Dedifferentiated amniotic fluid mesenchymal stem cell (primary cell): ENCODE data around the gene SYT15.
"Not testable (repeated sequence)": the region's sequence is repeated elsewhere in the genome, so short reads cannot be mapped to it uniquely, and the experiment has no call there.

Experiments used
- DNase-seq: peaks from one replicate; pipeline ENCODE4 v3.0.0-alpha.2; 2016; ENCODE audit errors: extremely low spot score

Gene SYT15

DNA sequence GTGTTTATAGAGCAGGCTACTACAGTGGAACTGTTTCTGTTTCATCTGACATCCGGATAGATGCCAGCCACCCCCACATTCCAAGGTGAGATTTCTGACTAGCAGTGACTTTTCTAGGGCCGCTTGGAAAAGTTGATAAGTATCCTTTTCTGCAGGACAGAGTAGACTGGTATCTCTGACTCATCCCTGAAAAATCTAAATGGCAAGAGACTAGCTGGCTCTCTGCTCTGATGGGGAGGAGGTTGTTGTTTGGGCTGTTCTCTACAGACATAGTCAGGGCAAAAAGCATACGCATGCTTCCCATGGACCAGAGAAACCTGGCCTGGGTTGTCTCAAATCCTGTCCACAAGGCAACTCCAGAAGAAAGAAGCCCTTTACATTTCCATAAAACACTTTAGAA is 10.7 kb downstream of the SYT15 start:
- DNase-seq = not testable (repeated sequence)

DNA sequence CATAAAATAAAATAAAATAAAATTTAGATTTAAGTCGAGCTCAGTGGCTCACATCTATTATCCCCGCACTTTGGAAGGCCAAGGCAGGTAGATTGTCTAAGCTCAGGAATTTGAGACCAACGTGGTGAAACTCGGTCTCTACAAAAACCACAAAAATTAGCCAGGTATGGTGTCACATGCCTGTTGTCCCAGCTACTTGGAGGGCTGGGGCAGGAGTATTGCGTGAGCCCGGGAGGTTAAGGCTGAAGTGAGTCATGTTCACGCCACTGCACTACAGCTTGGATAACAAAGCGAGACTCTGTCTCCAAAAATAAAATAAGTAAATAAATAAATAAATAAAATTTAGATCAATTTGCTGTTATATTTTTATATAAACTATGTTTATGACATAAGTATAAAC is 12.1 kb downstream of the SYT15 start:
- DNase-seq = not testable (repeated sequence)

- DNase-seq = not testable (repeated sequence)
These were observed 14.4 kb downstream of the SYT15 start for GRCh38 chr10:46593307-46593706.

- DNase-seq = not testable (repeated sequence)
These were observed 15.6 kb downstream of the SYT15 start for GRCh38 chr10:46594453-46595063.

DNA sequence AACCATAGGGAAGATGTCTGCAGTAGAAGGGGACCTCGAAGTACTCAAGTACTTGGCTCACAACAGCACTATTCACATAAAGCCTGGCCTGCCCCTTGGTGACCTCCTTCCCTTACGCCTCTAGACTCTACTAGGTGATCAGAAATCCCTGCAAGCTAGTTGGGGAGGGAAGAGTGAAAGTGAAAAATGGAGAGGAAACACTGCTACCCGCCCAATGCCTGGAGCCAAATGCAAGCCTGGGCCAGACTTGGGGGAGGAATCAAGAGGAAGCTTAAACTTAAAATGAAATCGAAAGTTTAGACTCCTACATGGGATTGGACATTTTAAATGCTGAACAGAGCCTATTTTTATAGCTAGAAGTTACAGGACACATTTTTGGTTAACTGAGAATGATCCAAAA is 17.6 kb downstream of the SYT15 start:
- DNase-seq = not testable (repeated sequence)

DNA sequence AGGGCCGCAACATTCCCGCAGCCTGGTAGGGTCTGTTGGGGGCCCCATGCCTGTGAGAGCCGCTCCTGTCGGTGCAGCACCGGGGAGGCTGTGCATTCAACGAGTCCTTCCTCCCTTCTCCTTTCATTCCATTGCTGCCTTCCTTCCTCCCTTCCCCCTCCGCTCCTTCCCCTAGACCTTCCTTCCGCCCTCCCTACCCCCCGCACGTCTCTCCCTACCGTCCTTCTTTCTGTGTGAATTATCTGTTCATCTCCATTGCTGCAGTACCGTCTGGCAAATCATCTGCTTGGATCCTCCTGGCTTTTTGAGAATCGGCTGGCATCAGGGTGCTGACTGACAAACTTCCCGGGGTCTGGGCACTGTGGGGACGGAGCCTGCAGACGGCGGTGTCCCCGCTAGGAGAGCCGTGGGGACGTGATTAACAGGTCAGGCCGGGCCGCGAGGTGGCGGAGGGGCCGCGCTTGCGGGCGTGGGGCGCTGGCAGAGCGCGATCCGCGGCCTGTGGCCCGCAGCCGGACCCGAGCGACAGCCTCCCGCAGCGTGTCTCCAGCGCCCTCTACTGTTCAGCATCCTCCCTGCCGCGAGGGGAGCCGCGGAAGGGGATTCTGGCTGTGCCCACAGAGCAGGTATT is 18.8 kb downstream of the SYT15 start:
- DNase-seq = not testable (repeated sequence)

DNA sequence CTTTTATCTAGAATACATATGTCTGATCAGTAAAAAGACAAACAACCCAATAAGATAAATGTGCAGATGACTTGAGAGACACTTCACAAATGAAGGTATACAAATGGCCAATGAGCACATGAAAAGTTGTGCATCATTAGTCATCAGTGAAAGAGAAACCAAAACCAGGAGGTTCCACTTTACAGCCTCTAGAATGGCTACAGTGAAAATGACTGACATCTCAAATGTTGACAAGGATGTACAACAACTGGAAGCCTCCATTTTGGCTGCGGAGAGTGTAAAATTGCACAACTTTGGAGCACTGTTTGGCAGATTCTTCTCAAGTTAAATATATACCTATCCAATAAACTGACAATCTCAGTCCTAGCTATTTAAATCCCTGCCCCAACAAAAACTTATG is 21.6 kb downstream of the SYT15 start:
- DNase-seq = not testable (repeated sequence)

- DNase-seq = not testable (repeated sequence)
These were observed 36.6 kb downstream of the SYT15 start for GRCh38 chr10:46615540-46615939.

- not testable (repeated sequence) for DNase-seq
These were observed 37.3 kb downstream of the SYT15 start for GRCh38 chr10:46616227-46616626.

GRCh38 chr10:46617134-46617533 is 38.2 kb downstream of the SYT15 start:
- DNase-seq = not testable (repeated sequence)

- not testable (repeated sequence) for DNase-seq
These were observed 39.0 kb downstream of the SYT15 start for GRCh38 chr10:46617913-46618312.

- DNase-seq = not testable (repeated sequence)
These were observed 45.1 kb downstream of the SYT15 start for GRCh38 chr10:46623899-46624654.

DNA sequence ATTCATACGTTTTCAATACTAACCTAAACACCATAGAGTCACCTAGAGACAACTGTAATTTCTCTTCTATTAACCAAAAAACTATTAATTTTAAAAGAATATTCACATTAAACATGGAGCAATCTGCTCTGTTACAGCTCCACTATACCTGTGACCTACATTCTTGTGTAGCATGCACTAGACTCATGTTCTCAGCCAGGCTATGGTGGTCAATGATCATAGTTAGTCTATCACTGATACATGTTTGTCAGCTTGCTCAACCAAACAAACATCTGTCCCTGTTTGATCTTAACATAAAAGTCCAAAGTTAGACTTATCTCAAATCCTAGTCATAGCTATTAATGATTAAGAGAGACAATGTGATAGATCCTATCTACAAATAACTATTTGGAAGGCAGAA is 50.9 kb downstream of the SYT15 start:
- not testable (repeated sequence) for DNase-seq

- not testable (repeated sequence) for DNase-seq
These were observed 51.9 kb downstream of the SYT15 start for GRCh38 chr10:46630816-46631215.

DNA sequence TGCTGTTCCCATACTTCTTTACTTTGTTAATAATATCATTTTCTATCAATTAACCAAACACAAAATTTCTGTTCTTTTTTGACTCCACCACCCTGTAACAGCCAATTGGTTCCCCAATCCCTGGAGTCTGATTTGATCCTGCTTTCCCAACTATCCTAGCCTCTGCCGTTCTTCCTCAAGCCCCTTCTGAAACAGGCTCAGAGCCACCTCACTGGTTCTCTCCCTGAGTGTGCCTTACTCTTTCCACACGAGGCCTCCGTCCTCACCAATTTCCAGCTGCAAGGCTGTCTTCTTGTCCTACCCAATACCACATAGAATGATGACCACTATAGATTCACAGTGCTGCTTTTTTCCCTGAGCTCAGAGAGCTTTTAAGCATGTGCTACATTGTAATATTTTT is 52.8 kb downstream of the SYT15 start:
- DNase-seq = not testable (repeated sequence)

DNA sequence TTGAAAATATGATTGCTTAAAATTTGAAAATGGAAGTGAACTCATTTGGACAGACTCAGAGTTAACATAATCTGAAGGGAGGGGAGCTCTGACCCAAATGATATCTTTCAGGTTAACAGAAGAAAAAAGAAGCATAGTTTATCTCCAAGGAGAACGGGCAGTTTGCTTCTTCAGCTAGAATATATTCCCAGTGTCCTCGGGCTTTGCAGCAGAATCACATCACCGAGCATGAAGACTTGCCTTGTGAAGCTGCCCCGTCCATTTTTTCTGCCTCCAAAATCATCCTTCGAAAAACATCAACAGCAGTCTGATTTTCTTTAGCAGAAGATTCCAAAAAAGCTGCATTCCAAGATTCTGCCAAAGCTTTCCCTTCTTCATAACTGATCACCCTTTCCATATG is 55.8 kb downstream of the SYT15 start:
- DNase-seq = not testable (repeated sequence)

GRCh38 chr10:46635364-46635959 is 56.5 kb downstream of the SYT15 start:
- DNase-seq = not testable (repeated sequence)

DNA sequence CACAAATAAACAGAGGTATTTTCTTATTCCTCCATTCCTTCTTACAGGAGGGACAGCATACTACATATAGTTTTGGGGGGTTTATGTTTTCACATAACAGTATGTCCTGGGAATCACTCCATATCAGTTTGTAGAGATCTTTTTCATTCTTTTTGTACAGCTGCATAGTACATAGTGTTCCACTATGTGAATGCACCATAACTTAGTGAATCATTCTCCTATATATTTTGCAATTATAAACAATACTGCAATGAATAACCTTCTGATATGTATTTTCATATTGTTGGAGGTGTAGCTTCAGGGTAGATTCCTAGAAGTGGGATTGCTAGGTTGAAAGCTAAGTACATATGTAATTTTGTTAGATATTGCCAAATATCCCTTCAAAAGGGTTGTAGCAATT is 61.1 kb downstream of the SYT15 start:
- DNase-seq = not testable (repeated sequence)
